Activated CD8-positive, alpha-beta memory T cell treated with anti-CD3 and anti-CD28 coated beads for 36 hours (primary cell): ENCODE data around the gene RBPMS2. TPM values are rescaled to one million over a fixed set of nuclear protein-coding genes. Genes with fewer than 3 reads are reported as not detected.
"Not testable (repeated sequence)": the region's sequence is repeated elsewhere in the genome, so short reads cannot be mapped to it uniquely, and the experiment has no call there.

Experiments
- CTCF ChIA-PET: fragments of 350-600 bp; sonication (Branson Sonifier 250); formaldehyde crosslinking; loops from one replicate; lab custom pipeline; 2021; ENCODE audit warnings: antibody characterized with exemption; lab: Charles Lee
- POLR2A ChIA-PET: fragments of 350-600 bp; sonication (Branson Sonifier 250); formaldehyde crosslinking; loops from one replicate; lab custom pipeline; 2021; ENCODE audit warnings: antibody characterized with exemption; lab: Charles Lee
- total RNA-seq, 2 experiments: library from RNA; stranded (reverse); gene quantifications; one replicate each; pipeline ENCODE4 v1.2.3, GENCODE V29; 2021

Gene RBPMS2
- total RNA-seq, 2 experiments from 2014 or later = not detected

GRCh38 chr15:64795299-64795698, 19.9 kb upstream of the RBPMS2 start:
- CTCF ChIA-PET, POLR2A ChIA-PET: not testable (repeated sequence)

- ChIA-PET CTCF (interaction anchor here (0.7 to 1.8 kb wide), 2 partner anchors 10 to 217 kb away, joined by 3 read pairs; no protein-coding TSS in a partner anchor), POLR2A (no interaction called here)
Observed at GRCh38 chr15:64792282-64792681, 16.9 kb upstream of the RBPMS2 start.

- CTCF ChIA-PET = interaction anchor here (0.7 kb wide), 1 partner anchor 217 kb away, joined by 3 read pairs; no protein-coding TSS in a partner anchor
- POLR2A ChIA-PET = no interaction called here
Observed at GRCh38 chr15:64791401-64791800, 16.0 kb upstream of the RBPMS2 start.

GRCh38 chr15:64783796-64784195, 8.4 kb upstream of the RBPMS2 start:
- ChIA-PET POLR2A (no interaction called here), CTCF (no interaction called here)

GRCh38 chr15:64782751-64783150, 7.4 kb upstream of the RBPMS2 start:
- CTCF ChIA-PET = interaction anchor here (0.6 to 0.8 kb wide), 2 partner anchors 19 to 31 kb away, joined by 3 read pairs; no protein-coding TSS in a partner anchor
- POLR2A ChIA-PET = no interaction called here

- ChIA-PET POLR2A (no interaction called here), CTCF (no interaction called here)
Observed at GRCh38 chr15:64781299-64781698, 5.9 kb upstream of the RBPMS2 start.

GRCh38 chr15:64780600-64781156, 5.3 kb upstream of the RBPMS2 start:
- ChIA-PET POLR2A (no interaction called here), CTCF (no interaction called here)

- ChIA-PET CTCF (no interaction called here), POLR2A (no interaction called here)
Observed at GRCh38 chr15:64779630-64780029, 4.2 kb upstream of the RBPMS2 start.

GRCh38 chr15:64779024-64779423, 3.6 kb upstream of the RBPMS2 start:
- POLR2A ChIA-PET = no interaction called here
- CTCF ChIA-PET = no interaction called here

- ChIA-PET CTCF (no interaction called here), POLR2A (no interaction called here)
Observed at GRCh38 chr15:64776402-64776786, 1.0 kb upstream of the RBPMS2 start.

- POLR2A ChIA-PET = no interaction called here
Observed at GRCh38 chr15:64774629-64775493, 528 bp downstream of the RBPMS2 start.

GRCh38 chr15:64774037-64774628, 1.3 kb downstream of the RBPMS2 start:
- ChIA-PET POLR2A (no interaction called here), CTCF (no interaction called here)

More at GRCh38 chr15:64774629-64775493, 528 bp downstream of the RBPMS2 start:
- CTCF ChIA-PET = no interaction called here

- POLR2A ChIA-PET = no interaction called here
- CTCF ChIA-PET = no interaction called here
Observed at GRCh38 chr15:64773606-64774005, 1.8 kb downstream of the RBPMS2 start.

GRCh38 chr15:64772964-64773363, 2.4 kb downstream of the RBPMS2 start:
- POLR2A ChIA-PET = no interaction called here
- CTCF ChIA-PET = no interaction called here

GRCh38 chr15:64772488-64772887, 2.9 kb downstream of the RBPMS2 start:
- POLR2A ChIA-PET = no interaction called here
- CTCF ChIA-PET = no interaction called here

- ChIA-PET CTCF (no interaction called here), POLR2A (no interaction called here)
Observed at GRCh38 chr15:64770626-64771025, 4.8 kb downstream of the RBPMS2 start.

GRCh38 chr15:64767203-64767602, 8.2 kb downstream of the RBPMS2 start:
- POLR2A ChIA-PET = no interaction called here
- CTCF ChIA-PET = interaction anchor here (1.1 kb wide), 1 partner anchor 42 kb away, joined by 3 read pairs; no protein-coding TSS in a partner anchor

- CTCF ChIA-PET = interaction anchor here (1.1 kb wide), 1 partner anchor 43 kb away, joined by 3 read pairs; no protein-coding TSS in a partner anchor
Observed at GRCh38 chr15:64766058-64766457, 9.3 kb downstream of the RBPMS2 start.

GRCh38 chr15:64763874-64764273, 11.5 kb downstream of the RBPMS2 start:
- ChIA-PET CTCF (interaction anchor here (0.7 to 1.0 kb wide), 2 partner anchors 19 to 44 kb away, joined by 3 read pairs; no protein-coding TSS in a partner anchor), POLR2A (no interaction called here)

More at GRCh38 chr15:64766058-64766457, 9.3 kb downstream of the RBPMS2 start:
- POLR2A ChIA-PET = no interaction called here

- ChIA-PET POLR2A (no interaction called here), CTCF (interaction anchor here (1.0 kb wide), 1 partner anchor 44 kb away, joined by 3 read pairs; no protein-coding TSS in a partner anchor)
Observed at GRCh38 chr15:64763462-64763861, 11.9 kb downstream of the RBPMS2 start.
